GM12875 (cell line): ENCODE data around the gene PTPRM.

ENCODE experiments used
- H3K4me3 ChIP-seq: one replicate; pipeline ENCODE4 v1.5.1; 2011; ENCODE audit warnings: low read depth, low read length, control low read depth
- CTCF ChIP-seq: IDR thresholded peaks from 2 replicates; pipeline ENCODE4 v1.5.1; 2011; ENCODE audit warnings: low read depth, mild to moderate bottlenecking, control low read depth, inconsistent platforms, low read length, moderate library complexity, borderline replicate concordance; ENCODE audit not compliant: insufficient read depth

The PTPRM gene

GRCh38 chr18:8065773-8066172 is 498.7 kb downstream of the PTPRM start:
- no peak overlapping the region for H3K4me3 ChIP-seq
- TF ChIP-seq CTCF = no peak

GRCh38 chr18:8069708-8070107 is 502.6 kb downstream of the PTPRM start:
- H3K4me3 ChIP-seq = no peak overlapping the region
- no peak for TF ChIP-seq CTCF

GRCh38 chr18:8073167-8073566 is 506.1 kb downstream of the PTPRM start:
- no peak for TF ChIP-seq CTCF
- no peak overlapping the region for H3K4me3 ChIP-seq

- TF ChIP-seq CTCF = no peak
- H3K4me3 ChIP-seq = no peak overlapping the region
Observed at GRCh38 chr18:8080092-8080491, 513.0 kb downstream of the PTPRM start.

DNA sequence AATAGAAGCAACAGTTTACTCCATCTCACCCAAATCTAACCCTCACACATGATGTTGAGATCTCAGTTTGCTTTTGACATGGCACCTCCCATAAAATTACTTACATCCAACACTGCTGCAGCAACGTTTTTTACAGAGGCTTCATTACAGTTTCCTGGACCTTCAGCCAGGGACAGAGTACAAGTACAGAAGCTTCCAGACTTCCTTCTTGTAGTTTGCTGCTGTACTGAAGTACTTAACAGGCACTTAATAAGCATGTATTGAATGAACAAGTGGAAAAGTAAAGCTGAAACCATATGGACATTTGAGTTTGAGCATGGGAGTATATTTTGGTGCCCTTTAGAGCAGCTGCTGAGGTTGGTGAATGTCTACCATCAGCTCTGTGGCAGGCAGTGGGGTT is 514.2 kb downstream of the PTPRM start:
- no peak overlapping the region for H3K4me3 ChIP-seq
- no peak for TF ChIP-seq CTCF

- no peak for TF ChIP-seq CTCF
Observed at GRCh38 chr18:8081872-8082553, 514.9 kb downstream of the PTPRM start.

DNA sequence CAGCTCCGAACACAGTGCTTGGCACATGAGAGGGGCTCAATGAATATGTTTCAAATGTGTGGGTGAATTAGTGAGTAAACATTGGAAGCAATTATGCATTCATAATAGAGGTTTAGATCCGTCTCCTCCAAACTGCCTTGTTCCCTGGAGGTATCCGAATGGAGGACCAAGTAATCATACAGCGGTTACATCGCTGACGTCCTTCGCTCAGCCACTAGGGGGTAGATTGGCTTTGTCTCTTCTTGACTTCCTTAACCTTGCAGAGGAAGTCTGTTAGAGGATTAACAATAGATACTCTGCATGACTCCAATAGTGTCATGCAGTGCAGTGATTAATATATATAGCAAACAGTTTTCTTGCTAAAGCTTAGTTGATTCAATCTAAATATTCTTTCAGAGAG is 517.0 kb downstream of the PTPRM start:
- no peak overlapping the region for H3K4me3 ChIP-seq
- TF ChIP-seq CTCF = peak; percentile 27; the same call in 1 of the 2 replicates

More at GRCh38 chr18:8081872-8082553, 514.9 kb downstream of the PTPRM start:
- H3K4me3 ChIP-seq = no peak overlapping the region
